Smooth muscle cell of the coronary artery (primary cell): ENCODE results near the gene MRPS23. TPM values are rescaled to one million over a fixed set of nuclear protein-coding genes. Genes with fewer than 3 reads are reported as not detected.

ENCODE experiments used
- total RNA-seq: library from RNA; depleted of rRNA; stranded (reverse); fragments of >200 nt; gene quantifications from 2 replicates; pipeline ENCODE4 v1.2.3, GENCODE V29; 2014; ENCODE audit warnings: low replicate concordance

MRPS23 gene
- total RNA-seq = 31.4 and 54.5 TPM in 2 replicates

GRCh38 chr17:57849874-57850754 lies at the start of gene MRPS23:
TSS of gene MRPS23 (minus strand) at chr17:57850044. CDS start at chr17:57850010, 34 bp downstream.

Other genes with a start within 250 kb of the MRPS23 start
- not detected in 2 replicates for gene CCDC182, start 104.7 kb downstream of the MRPS23 start, total RNA-seq
- 6.2 and 9.4 TPM in 2 replicates for gene CUEDC1, start 105.4 kb upstream of the MRPS23 start, total RNA-seq
- 17.3 and 20.8 TPM in 2 replicates for gene VEZF1, start 138.2 kb upstream of the MRPS23 start, total RNA-seq
- 421 and 590 TPM in 2 replicates for gene SRSF1, start 157.2 kb upstream of the MRPS23 start, total RNA-seq
- gene DYNLL2, start 233.4 kb upstream of the MRPS23 start, total RNA-seq = 12.9 and 24.9 TPM in 2 replicates